Nephron progenitor cell (in vitro differentiated cells): Measurements from ENCODE around the gene DRD2.

Source experiments
- DNase-seq: peaks from one replicate; pipeline ENCODE4 v3.0.0; 2021
- H3K27ac Mint-ChIP-seq: 2 replicates; pipeline ENCODE4 v1.8.0; 2021; ENCODE audit warnings: mild to moderate bottlenecking, moderate library complexity, mixed read lengths
- H3K27me3 Mint-ChIP-seq: 2 replicates; pipeline ENCODE4 v1.8.0; 2021; ENCODE audit warnings: mild to moderate bottlenecking, low read depth, mixed read lengths; ENCODE audit not compliant: poor library complexity
- H3K36me3 Mint-ChIP-seq: 2 replicates; pipeline ENCODE4 v1.8.0; 2021; ENCODE audit warnings: low read depth, mixed read lengths
- H3K4me1 Mint-ChIP-seq: 2 replicates; pipeline ENCODE4 v1.8.0; 2021; ENCODE audit warnings: mixed read lengths
- H3K4me3 Mint-ChIP-seq: 2 replicates; pipeline ENCODE4 v1.8.0; 2021; ENCODE audit warnings: mild to moderate bottlenecking, moderate library complexity, mixed read lengths
- H3K9me3 Mint-ChIP-seq: 2 replicates; pipeline ENCODE4 v1.8.0; 2021; ENCODE audit warnings: mild to moderate bottlenecking, moderate library complexity, mixed read lengths
- TF ChIP-seq, protein P1 (sequence below): fragments of 200-600 bp; sonication (generic); IDR thresholded peaks from 2 replicates; pipeline ENCODE4 v1.5.0; 2021; ENCODE audit warnings: antibody characterized with exemption

The DRD2 gene

GRCh38 chr11:113514856-113515255 lies 39.7 kb upstream of the DRD2 start:
- Mint-ChIP-seq H3K4me3 (no peak overlapping the region), H3K4me1 (no peaks in the 10 kb centered on the region), H3K27ac (no peak overlapping the region), H3K36me3 (no peaks in the 10 kb centered on the region), H3K9me3 (peaks cover 3% of the 10 kb centered on the region), H3K27me3 (peaks cover 72% of the 10 kb centered on the region)
- no peak for DNase-seq
- TF ChIP-seq, protein P1, sequence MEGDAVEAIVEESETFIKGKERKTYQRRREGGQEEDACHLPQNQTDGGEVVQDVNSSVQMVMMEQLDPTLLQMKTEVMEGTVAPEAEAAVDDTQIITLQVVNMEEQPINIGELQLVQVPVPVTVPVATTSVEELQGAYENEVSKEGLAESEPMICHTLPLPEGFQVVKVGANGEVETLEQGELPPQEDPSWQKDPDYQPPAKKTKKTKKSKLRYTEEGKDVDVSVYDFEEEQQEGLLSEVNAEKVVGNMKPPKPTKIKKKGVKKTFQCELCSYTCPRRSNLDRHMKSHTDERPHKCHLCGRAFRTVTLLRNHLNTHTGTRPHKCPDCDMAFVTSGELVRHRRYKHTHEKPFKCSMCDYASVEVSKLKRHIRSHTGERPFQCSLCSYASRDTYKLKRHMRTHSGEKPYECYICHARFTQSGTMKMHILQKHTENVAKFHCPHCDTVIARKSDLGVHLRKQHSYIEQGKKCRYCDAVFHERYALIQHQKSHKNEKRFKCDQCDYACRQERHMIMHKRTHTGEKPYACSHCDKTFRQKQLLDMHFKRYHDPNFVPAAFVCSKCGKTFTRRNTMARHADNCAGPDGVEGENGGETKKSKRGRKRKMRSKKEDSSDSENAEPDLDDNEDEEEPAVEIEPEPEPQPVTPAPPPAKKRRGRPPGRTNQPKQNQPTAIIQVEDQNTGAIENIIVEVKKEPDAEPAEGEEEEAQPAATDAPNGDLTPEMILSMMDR: no peak

DNA sequence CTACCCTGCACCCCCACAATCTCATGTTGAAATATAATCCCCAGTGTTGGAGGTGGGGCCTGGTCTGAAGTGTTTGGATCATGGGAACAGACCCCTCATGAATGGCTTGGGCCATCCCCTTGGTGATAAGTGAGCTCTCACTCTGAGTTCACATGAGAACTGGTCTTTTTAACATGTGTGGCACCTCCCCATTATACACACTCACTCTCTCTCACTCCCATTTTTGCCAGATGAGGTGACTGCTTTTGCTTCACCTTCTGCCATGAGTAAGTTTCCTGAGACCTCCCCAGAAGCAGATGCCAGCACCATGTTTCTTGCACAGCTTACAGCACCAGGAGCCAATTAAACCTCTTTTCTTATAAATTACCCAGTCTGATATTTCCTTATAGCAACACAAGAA lies 32.1 kb upstream of the DRD2 start:
- Mint-ChIP-seq H3K27ac (no peak overlapping the region), H3K9me3 (peaks cover 3% of the 10 kb centered on the region), H3K27me3 (peaks cover 42% of the 10 kb centered on the region)

GRCh38 chr11:113506893-113507292 lies 31.7 kb upstream of the DRD2 start:
- DNase-seq: no peak
- TF ChIP-seq, protein P1: no peak
- Mint-ChIP-seq H3K4me1 (peaks cover 11% of the 10 kb centered on the region), H3K36me3 (no peaks in the 10 kb centered on the region), H3K27ac (no peak overlapping the region), H3K27me3 (peaks cover 38% of the 10 kb centered on the region), H3K4me3 (no peak overlapping the region), H3K9me3 (peaks cover 3% of the 10 kb centered on the region)

More for the DNA sequence above, 32.1 kb upstream of the DRD2 start:
- H3K36me3 Mint-ChIP-seq: no peaks in the 10 kb centered on the region
- TF ChIP-seq, protein P1: no peak
- H3K4me1 Mint-ChIP-seq: peaks cover 11% of the 10 kb centered on the region
- DNase-seq: no peak
- H3K4me3 Mint-ChIP-seq: no peak overlapping the region

- Mint-ChIP-seq H3K27me3 (peaks cover 42% of the 10 kb centered on the region), H3K4me1 (peaks cover 11% of the 10 kb centered on the region), H3K36me3 (no peaks in the 10 kb centered on the region), H3K9me3 (peaks cover 2% of the 10 kb centered on the region), H3K27ac (no peak overlapping the region), H3K4me3 (no peak overlapping the region)
- TF ChIP-seq, protein P1: no peak
- DNase-seq: no peak
Observed at GRCh38 chr11:113506461-113506860, 31.3 kb upstream of the DRD2 start.

GRCh38 chr11:113505541-113506375 lies 30.6 kb upstream of the DRD2 start:
- no peak overlapping the region for H3K4me3 Mint-ChIP-seq
- H3K9me3 Mint-ChIP-seq: no peaks in the 10 kb centered on the region
- no peaks in the 10 kb centered on the region for H3K36me3 Mint-ChIP-seq
- TF ChIP-seq, protein P1: no peak
- DNase-seq: no peak
- peak overlapping the region; percentile 15 for H3K27ac Mint-ChIP-seq
- peaks cover 44% of the 10 kb centered on the region for H3K27me3 Mint-ChIP-seq
- peaks cover 11% of the 10 kb centered on the region for H3K4me1 Mint-ChIP-seq

- no peaks in the 10 kb centered on the region for H3K36me3 Mint-ChIP-seq
- DNase-seq: no peak
- peaks cover 41% of the 10 kb centered on the region for H3K27me3 Mint-ChIP-seq
- TF ChIP-seq, protein P1: no peak
- no peak overlapping the region for H3K4me3 Mint-ChIP-seq
- H3K27ac Mint-ChIP-seq: no peak overlapping the region
- H3K9me3 Mint-ChIP-seq: no peaks in the 10 kb centered on the region
- H3K4me1 Mint-ChIP-seq: peaks cover 11% of the 10 kb centered on the region
Observed at GRCh38 chr11:113505046-113505445, 29.8 kb upstream of the DRD2 start.
